ENCODE data around the gene WNT1. TPM values are rescaled to one million over a fixed set of nuclear protein-coding genes. Genes with fewer than 3 reads are reported as not detected.

The WNT1 gene
- total RNA-seq, 4 donors from 2014 or later = not detected

- TF ChIP-seq EP300 (IDR thresholded peaks at IDR 0.05) (no peak), CTCF (IDR thresholded peaks at IDR 0.05) (no peak), POLR2A (IDR thresholded peaks at IDR 0.05) (no peak), POLR2AphosphoS5 (IDR thresholded peaks at IDR 0.05) (no peak)
- no peak overlapping the region for H3K4me3 ChIP-seq
- no peaks in the 10 kb centered on the region for H3K9me3 ChIP-seq
- no peaks in the 10 kb centered on the region for H3K27me3 ChIP-seq
- peaks cover 10% of the 10 kb centered on the region for H3K36me3 ChIP-seq
- DNase-seq (ENCODE audit: low spot score in 2 of 2) = no peak
- 82% methylated on average over 3 of the region's 3 CpGs for WGBS
- peaks cover 28% of the 10 kb centered on the region for H3K4me1 ChIP-seq
- H3K27ac ChIP-seq = no peak overlapping the region
These were observed 23.2 kb upstream of the WNT1 start for GRCh38 chr12:48954841-48955501.

- TF ChIP-seq POLR2A (IDR thresholded peaks at IDR 0.05) (no peak), CTCF (IDR thresholded peaks at IDR 0.05) (peak in 1 of 2 donors; percentile 6), POLR2AphosphoS5 (IDR thresholded peaks at IDR 0.05) (no peak), EP300 (IDR thresholded peaks at IDR 0.05) (no peak)
- no peaks in the 10 kb centered on the region for H3K27me3 ChIP-seq
- H3K9me3 ChIP-seq = no peaks in the 10 kb centered on the region
- peak overlapping the region; percentile 66 for H3K27ac ChIP-seq
- peak; percentile 92 to 93 for DNase-seq (ENCODE audit: low spot score in 2 of 2)
- WGBS = under 1% methylated on average over 25 of the region's 29 CpGs
- peak overlapping the region; percentile 62 for H3K4me3 ChIP-seq
- H3K4me1 ChIP-seq = peaks cover 28% of the 10 kb centered on the region
- H3K36me3 ChIP-seq = peaks cover 5% of the 10 kb centered on the region
These were observed 21.6 kb upstream of the WNT1 start for GRCh38 chr12:48956279-48957140.

GRCh38 chr12:48957141-48958048 lies 20.7 kb upstream of the WNT1 start, which contains the start of gene ARF3:
Gene ARF3, minus strand, starts transcription at chr12:48957487. Its CDS starts 16,392 bp downstream, at chr12:48941095.
- peak in 1 of 3 donors; percentile 24 for TF ChIP-seq POLR2AphosphoS5 (IDR thresholded peaks at IDR 0.05)
- no peak for TF ChIP-seq EP300 (IDR thresholded peaks at IDR 0.05)
- no peak for TF ChIP-seq POLR2A (IDR thresholded peaks at IDR 0.05)
- Histone ChIP-seq H3K27ac (peak within 1 kb of the TSS; percentile 66), H3K36me3 (no peaks in the 10 kb centered on the region), H3K9me3 (no peaks in the 10 kb centered on the region), H3K4me1 (peaks cover 28% of the 10 kb centered on the region), H3K27me3 (no peaks in the 10 kb centered on the region), H3K4me3 (peak within 1 kb of the TSS; percentile 62)
- DNase-seq (ENCODE audit: low spot score in 2 of 2) = peak; percentile 96
- under 1% methylated on average over 38 of the region's 58 CpGs for WGBS

GRCh38 chr12:48958049-48958388 lies 20.1 kb upstream of the WNT1 start:
- no peaks in the 10 kb centered on the region for H3K9me3 ChIP-seq
- TF ChIP-seq POLR2A (IDR thresholded peaks at IDR 0.05) (no peak), EP300 (IDR thresholded peaks at IDR 0.05) (no peak), CTCF (IDR thresholded peaks at IDR 0.05) (no peak), POLR2AphosphoS5 (IDR thresholded peaks at IDR 0.05) (no peak)
- no peaks in the 10 kb centered on the region for H3K27me3 ChIP-seq
- H3K27ac ChIP-seq = peak overlapping the region; percentile 66
- 23% methylated on average over 3 of the region's 3 CpGs for WGBS
- DNase-seq (ENCODE audit: low spot score in 2 of 2) = no peak
- peaks cover 28% of the 10 kb centered on the region for H3K4me1 ChIP-seq
- no peaks in the 10 kb centered on the region for H3K36me3 ChIP-seq
- H3K4me3 ChIP-seq = peak overlapping the region; percentile 62

- Histone ChIP-seq H3K27me3 (no peaks in the 10 kb centered on the region), H3K9me3 (no peaks in the 10 kb centered on the region), H3K4me1 (peaks cover 12% of the 10 kb centered on the region), H3K36me3 (no peaks in the 10 kb centered on the region), H3K4me3 (no peak overlapping the region), H3K27ac (no peak overlapping the region)
- no peak for TF ChIP-seq CTCF (IDR thresholded peaks at IDR 0.05)
- no peak for TF ChIP-seq POLR2A (IDR thresholded peaks at IDR 0.05)
- TF ChIP-seq POLR2AphosphoS5 (IDR thresholded peaks at IDR 0.05) = no peak
- TF ChIP-seq EP300 (IDR thresholded peaks at IDR 0.05) = no peak
- DNase-seq (ENCODE audit: low spot score in 2 of 2) = no peak
- WGBS = 69% methylated on average over 3 of the region's 3 CpGs
These were observed 17.3 kb upstream of the WNT1 start for GRCh38 chr12:48960834-48961233.
